B cell (primary cell): ENCODE data around the gene LRRC8D. TPM values are rescaled to one million over a fixed set of nuclear protein-coding genes. Genes with fewer than 3 reads are reported as not detected.

Experiments used
- ATAC-seq: fragments of 200-7000 bp; cut with Tn5 transposase; one replicate; pipeline ENCODE4 v1.10.0; 2021; ENCODE audit warnings: low read depth, mild to moderate bottlenecking, moderate number of reproducible peaks, moderate library complexity
- CTCF ChIA-PET: fragments of 350-600 bp; sonication (Branson Sonifier 250); formaldehyde crosslinking; loops from one replicate; lab custom pipeline; 2021; ENCODE audit warnings: antibody characterized with exemption, inconsistent platforms; lab: Charles Lee
- POLR2A ChIA-PET: fragments of 350-600 bp; sonication (Branson Sonifier 250); formaldehyde crosslinking; loops from one replicate; lab custom pipeline; 2021; ENCODE audit warnings: antibody characterized with exemption; lab: Charles Lee
- DNase-seq: peaks from one replicate; pipeline ENCODE4 v3.0.0; 2013
- H2AFZ ChIP-seq: 2 replicates; pipeline ENCODE4 v1.6.1; 2012; ENCODE audit warnings: mild to moderate bottlenecking, low read depth, low read length; ENCODE audit not compliant: insufficient read depth, poor library complexity, severe bottlenecking
- H3K27ac ChIP-seq, 2 donors: 1 replicate in 1 of 2; 2 replicates in 1 of 2; pipeline ENCODE4 v1.5.1; 2012 to 2013; ENCODE audit warnings: low read length in 2 of 2, mild to moderate bottlenecking in 2 of 2, moderate library complexity in 1 of 2
- H3K27me3 ChIP-seq, 4 experiments: fragments of 200-600 bp in 1 of 4; sonication (generic) in 1 of 4; replicated peaks in 1 of 4; 1 replicate in 2 of 4; 2 replicates in 2 of 4; pipeline versions ENCODE4 v1.6.1 to v1.7.0; 2013 to 2016; ENCODE audit warnings: low read length in 3 of 4, mild to moderate bottlenecking in 2 of 4, mixed read lengths in 1 of 4, moderate library complexity in 1 of 4; ENCODE audit not compliant: insufficient read depth in 4 of 4, control insufficient read depth in 3 of 4; ENCODE audit errors: control extremely low read depth in 1 of 4
- H3K36me3 ChIP-seq, 2 experiments: replicated peaks in 1 of 2; 1 replicate in 1 of 2; 2 replicates in 1 of 2; pipeline versions ENCODE4 v1.6.1 to v1.7.1; 2013; ENCODE audit warnings: low read length in 1 of 2; ENCODE audit not compliant: insufficient read depth in 2 of 2, control insufficient read depth in 1 of 2; ENCODE audit errors: control extremely low read depth in 1 of 2, extremely low read depth in 1 of 2
- H3K4me1 ChIP-seq, 2 donors: fragments of 200-600 bp in 1 of 2; sonication (generic) in 1 of 2; 1 replicate in 1 of 2; 2 replicates in 1 of 2; pipeline versions ENCODE4 v1.5.1 to v1.6.1; 2013 to 2017; ENCODE audit warnings: low read length in 2 of 2; ENCODE audit not compliant: control insufficient read depth in 2 of 2, insufficient read depth in 2 of 2
- H3K4me2 ChIP-seq: replicated peaks from 2 replicates; pipeline ENCODE3; 2012; ENCODE audit warnings: mild to moderate bottlenecking, low read depth, low read length; ENCODE audit not compliant: poor library complexity, severe bottlenecking
- H3K4me3 ChIP-seq, 5 experiments: fragments of 200-600 bp in 1 of 5; sonication (generic) in 1 of 5; 1 replicate in 3 of 5; 2 replicates in 2 of 5; pipeline versions ENCODE4 v1.5.1 to v1.7.0; 2011 to 2016; ENCODE audit warnings: low read length in 4 of 5, mild to moderate bottlenecking in 4 of 5, low read depth in 2 of 5, control low read depth in 1 of 5, moderate library complexity in 1 of 5; ENCODE audit not compliant: insufficient read depth in 1 of 5; ENCODE audit errors: control extremely low read depth in 1 of 5, extremely low read depth in 1 of 5
- H3K79me2 ChIP-seq: fragments of 200-600 bp; sonication (generic); one replicate; pipeline ENCODE4 v1.6.0; 2016; ENCODE audit warnings: low read length; ENCODE audit not compliant: control insufficient read depth, insufficient read depth
- H3K9ac ChIP-seq: fragments of 200-600 bp; sonication (generic); 2 replicates; pipeline ENCODE4 v1.6.1; 2017; ENCODE audit warnings: mild to moderate bottlenecking, low read length, moderate library complexity
- H3K9me3 ChIP-seq, 3 donors: one replicate each; pipeline versions ENCODE4 v1.6.1 to v1.7.1; 2013; ENCODE audit warnings: low read length in 2 of 3; ENCODE audit not compliant: control insufficient read depth in 2 of 3, insufficient read depth in 1 of 3; ENCODE audit errors: control extremely low read depth in 1 of 3
- H4K20me1 ChIP-seq: 2 replicates; pipeline ENCODE4 v1.6.0; 2012; ENCODE audit warnings: mild to moderate bottlenecking, low read length; ENCODE audit not compliant: insufficient read depth, control insufficient read depth, poor library complexity, severe bottlenecking
- H3K27ac Mint-ChIP-seq: one replicate; pipeline ENCODE4 v1.8.0; 2021; ENCODE audit warnings: mixed read lengths
- H3K27me3 Mint-ChIP-seq: one replicate; pipeline ENCODE4 v1.8.0; 2021; ENCODE audit warnings: mixed read lengths
- H3K4me1 Mint-ChIP-seq: one replicate; pipeline ENCODE4 v1.8.0; 2021; ENCODE audit warnings: mixed read lengths
- H3K4me3 Mint-ChIP-seq: one replicate; pipeline ENCODE4 v1.8.0; 2021; ENCODE audit warnings: mixed read lengths
- H3K9me3 Mint-ChIP-seq: one replicate; pipeline ENCODE4 v1.8.0; 2022; ENCODE audit warnings: mixed read lengths; ENCODE audit not compliant: insufficient read depth
- CTCF ChIP-seq: fragments of 200-600 bp; IDR thresholded peaks from one replicate; pipeline ENCODE4 v1.8.0; 2022; ENCODE audit warnings: antibody characterized with exemption, mild to moderate bottlenecking
- EZH2 ChIP-seq: IDR thresholded peaks from 2 replicates; pipeline ENCODE4 v1.6.1; 2012; ENCODE audit warnings: borderline replicate concordance, low read depth, mild to moderate bottlenecking, moderate library complexity, low read length; ENCODE audit not compliant: insufficient read depth, poor library complexity, severe bottlenecking
- whole genome bisulfite sequencing: methylation state at CpG from one replicate; pipeline ENCODE4 v1.1.5; 2013; ENCODE audit warnings: missing lambda C conversion rate; ENCODE audit not compliant: insufficient coverage; 5-methylcytosine and 5-hydroxymethylcytosine counted together
- intact Hi-C: fragments of 100-400 bp; cut with micrococcal nuclease; formaldehyde crosslinking; loops from one replicate; pipeline ENCODE4 v1.10.0; 2022
- polyA plus RNA-seq: library from polyadenylated mRNA; depleted of rRNA; stranded (reverse); fragments of >200 nt; gene quantifications from 2 replicates; pipeline ENCODE4 v1.2.3, GENCODE V29; 2012
- total RNA-seq, 2 donors: library from RNA; stranded (reverse); fragments of 120-200 nt in 1 of 2; gene quantifications; 1 replicate in 1 of 2; 2 replicates in 1 of 2; pipeline versions ENCODE4 v1.2.3 to v1.2.4, GENCODE V29; 2013 to 2022

LRRC8D gene
- total and polyA plus RNA-seq, 2 donors (not counting 1 experiment from before 2014, with no cell fraction given) = 23.7 to 47.0 TPM

- Histone ChIP-seq H3K27me3 (no peaks in the 10 kb centered on the region), H3K9ac (no peak overlapping the region), H3K4me1 (peaks cover 0 to 13% of the 10 kb centered on the region in 2 donors), H3K9me3 (no peaks in the 10 kb centered on the region), H3K4me2 (no peak overlapping the region), H4K20me1 (peaks cover 12% of the 10 kb centered on the region), H2AFZ (no peak overlapping the region), H3K4me3 (no peak overlapping the region), H3K27ac (no peak overlapping the region), H3K79me2 (peaks cover 11% of the 10 kb centered on the region), H3K36me3 (peaks cover 3 to 5% of the 10 kb centered on the region in 2 experiments)
- no peak for ATAC-seq
- WGBS = 96% methylated on average over 5 of the region's 7 CpGs
- no peak for TF ChIP-seq CTCF
- TF ChIP-seq EZH2 = no peak
- intact Hi-C loops = no loop called here
- ChIA-PET CTCF (no interaction called here), POLR2A (no interaction called here)
- H3K4me3 Mint-ChIP-seq = no peak overlapping the region
- H3K27ac Mint-ChIP-seq = no peak overlapping the region
- no peak for DNase-seq
- H3K27me3 Mint-ChIP-seq = no peaks in the 10 kb centered on the region
- no peaks in the 10 kb centered on the region for H3K9me3 Mint-ChIP-seq
- peaks cover 44% of the 10 kb centered on the region for H3K4me1 Mint-ChIP-seq
Observed at GRCh38 chr1:89898695-89899470, 78.1 kb downstream of the LRRC8D start.

GRCh38 chr1:89900323-89900722, 79.5 kb downstream of the LRRC8D start:
- intact Hi-C loops = no loop called here
- H3K9ac ChIP-seq = no peak overlapping the region
- no peak for DNase-seq
- H3K9me3 ChIP-seq = no peaks in the 10 kb centered on the region
- ATAC-seq = no peak
- H3K27me3 ChIP-seq = no peaks in the 10 kb centered on the region
- no peak overlapping the region for H3K4me2 ChIP-seq
- Mint-ChIP-seq H3K4me1 (peaks cover 55% of the 10 kb centered on the region), H3K27me3 (no peaks in the 10 kb centered on the region), H3K9me3 (no peaks in the 10 kb centered on the region), H3K4me3 (no peak overlapping the region), H3K27ac (peak overlapping the region; percentile 0)
- no peak overlapping the region for H2AFZ ChIP-seq
- H3K36me3 ChIP-seq = peaks cover 0 to 2% of the 10 kb centered on the region in 2 experiments
- H3K4me3 ChIP-seq = no peak overlapping the region
- 53% methylated on average over 2 of the region's 2 CpGs for WGBS
- CTCF ChIA-PET = no interaction called here
- peaks cover 11% of the 10 kb centered on the region for H3K79me2 ChIP-seq
- POLR2A ChIA-PET = no interaction called here
- H3K27ac ChIP-seq = no peak overlapping the region
- no peak for TF ChIP-seq CTCF
- no peak for TF ChIP-seq EZH2
- H3K4me1 ChIP-seq = peaks cover 8 to 16% of the 10 kb centered on the region in 2 donors
- H4K20me1 ChIP-seq = peaks cover 18% of the 10 kb centered on the region
